EH (cell line): ENCODE results near the gene RHBDD3.

Experiments
- DNase-seq: peaks from one replicate; pipeline ENCODE4 v3.0.0-alpha.2; 2015; ENCODE audit warnings: low read depth

RHBDD3 gene

DNA sequence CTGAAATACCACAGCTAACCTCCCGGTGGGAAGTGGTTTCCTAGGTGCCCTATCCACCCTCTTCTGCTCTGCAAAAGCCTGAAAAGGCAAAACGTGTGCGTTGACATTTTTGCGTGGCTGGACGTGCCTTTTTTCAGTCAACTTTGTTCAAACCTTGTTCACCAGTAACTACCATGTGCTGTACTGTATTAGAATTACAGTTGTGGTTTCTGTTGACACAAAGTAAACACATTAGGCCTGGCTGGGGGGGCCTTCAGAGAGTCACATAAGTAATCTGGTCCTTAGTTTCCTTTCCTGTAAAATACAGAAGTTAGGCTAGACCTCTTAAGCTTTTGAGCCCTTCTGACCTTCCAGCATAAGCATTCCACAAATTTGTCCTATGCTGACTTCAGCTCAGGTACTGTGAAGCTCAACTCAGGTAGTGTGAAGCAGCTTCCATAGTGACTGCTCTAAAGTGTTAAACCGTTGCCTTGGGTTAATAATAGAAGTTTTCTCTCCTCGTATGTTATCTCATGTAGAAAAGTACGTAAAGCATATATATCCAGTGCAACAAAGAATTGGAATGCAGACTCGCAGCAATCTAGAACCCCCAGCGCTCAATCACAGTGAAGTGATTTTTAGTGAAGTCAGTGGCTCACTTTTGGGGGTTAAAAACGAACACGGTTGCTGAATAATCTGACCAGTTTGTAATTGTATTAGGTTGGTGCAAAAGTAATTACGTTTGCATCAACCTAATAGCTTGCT lies 2.1 kb upstream of the RHBDD3 start:
- DNase-seq, result peak; percentile 36

DNA sequence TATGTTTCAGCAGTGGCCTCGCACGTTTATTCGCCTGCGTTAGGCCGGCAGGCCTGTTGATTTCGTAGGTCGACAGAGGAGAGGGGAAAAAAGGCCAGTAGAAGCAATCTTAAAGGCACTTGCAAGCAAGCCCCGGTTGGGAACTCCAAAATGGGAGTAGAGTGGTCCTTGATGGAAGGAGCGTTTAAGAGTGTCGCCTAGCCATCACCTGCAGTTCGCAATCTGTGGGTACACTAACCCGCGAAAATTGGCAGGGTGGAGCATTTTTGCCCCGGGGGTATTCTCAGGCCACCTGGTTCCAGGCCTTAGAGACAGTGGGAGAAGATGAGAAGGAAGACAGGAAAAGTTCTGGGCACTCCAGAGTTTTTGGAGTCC lies 1.4 kb upstream of the RHBDD3 start:
- DNase-seq, result no peak

DNA sequence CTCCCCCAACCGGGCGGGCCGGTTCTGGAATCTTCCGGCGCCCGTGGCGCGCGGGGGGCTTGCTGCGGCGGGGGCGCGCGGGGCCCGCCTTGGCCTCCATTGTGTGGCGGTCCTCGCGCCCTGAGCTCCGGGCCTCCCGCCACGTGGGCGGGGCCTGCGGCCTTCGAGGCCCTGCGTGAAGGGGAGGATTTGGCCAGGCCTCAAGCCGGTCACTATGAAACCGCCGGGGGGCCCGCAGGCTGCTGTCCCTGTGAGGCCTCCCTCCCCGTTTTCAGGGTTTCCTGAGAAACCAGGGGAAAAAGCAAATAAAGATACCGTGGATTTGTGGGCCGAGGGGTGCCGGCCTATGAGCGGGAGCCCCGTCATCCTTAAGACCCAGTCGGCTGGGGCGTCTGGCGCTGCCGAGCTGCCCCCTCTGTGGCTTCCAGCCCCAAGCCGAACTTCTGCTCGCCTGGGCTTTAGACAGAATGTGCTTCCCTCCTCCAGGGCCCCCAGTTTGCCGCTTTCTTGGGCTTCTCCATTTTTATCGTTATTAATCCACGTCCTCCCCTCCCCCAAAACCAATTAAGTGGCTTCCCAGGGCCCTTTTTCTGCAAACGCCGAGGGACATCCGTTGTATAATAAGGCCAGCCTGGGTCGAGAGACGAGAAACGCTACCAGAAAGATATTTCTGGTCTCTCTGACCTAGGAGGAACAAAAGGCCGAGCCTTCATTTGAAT lies 889 bp upstream of the RHBDD3 start:
- peak; percentile 73 for DNase-seq

DNA sequence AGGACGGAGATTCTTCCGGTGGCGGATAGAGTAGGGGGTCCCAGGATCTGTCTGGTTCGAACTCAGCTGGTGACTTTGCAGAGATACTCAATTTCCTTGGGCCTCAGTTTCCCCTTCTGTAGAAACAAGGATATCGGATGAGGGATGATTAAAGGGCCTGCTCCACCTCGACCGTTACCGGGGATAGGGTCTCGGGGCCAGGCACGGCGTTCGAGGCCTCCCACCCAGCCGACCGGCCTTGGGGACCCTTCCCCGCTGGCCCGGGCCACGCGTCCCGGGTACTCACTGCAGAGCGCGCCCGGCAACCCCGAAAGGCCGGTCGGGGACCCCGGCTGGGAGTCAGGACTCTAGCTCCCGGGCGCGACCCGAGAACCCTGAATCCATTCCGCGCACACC lies 321 bp downstream of the RHBDD3 start:
- DNase-seq, result no peak

DNA sequence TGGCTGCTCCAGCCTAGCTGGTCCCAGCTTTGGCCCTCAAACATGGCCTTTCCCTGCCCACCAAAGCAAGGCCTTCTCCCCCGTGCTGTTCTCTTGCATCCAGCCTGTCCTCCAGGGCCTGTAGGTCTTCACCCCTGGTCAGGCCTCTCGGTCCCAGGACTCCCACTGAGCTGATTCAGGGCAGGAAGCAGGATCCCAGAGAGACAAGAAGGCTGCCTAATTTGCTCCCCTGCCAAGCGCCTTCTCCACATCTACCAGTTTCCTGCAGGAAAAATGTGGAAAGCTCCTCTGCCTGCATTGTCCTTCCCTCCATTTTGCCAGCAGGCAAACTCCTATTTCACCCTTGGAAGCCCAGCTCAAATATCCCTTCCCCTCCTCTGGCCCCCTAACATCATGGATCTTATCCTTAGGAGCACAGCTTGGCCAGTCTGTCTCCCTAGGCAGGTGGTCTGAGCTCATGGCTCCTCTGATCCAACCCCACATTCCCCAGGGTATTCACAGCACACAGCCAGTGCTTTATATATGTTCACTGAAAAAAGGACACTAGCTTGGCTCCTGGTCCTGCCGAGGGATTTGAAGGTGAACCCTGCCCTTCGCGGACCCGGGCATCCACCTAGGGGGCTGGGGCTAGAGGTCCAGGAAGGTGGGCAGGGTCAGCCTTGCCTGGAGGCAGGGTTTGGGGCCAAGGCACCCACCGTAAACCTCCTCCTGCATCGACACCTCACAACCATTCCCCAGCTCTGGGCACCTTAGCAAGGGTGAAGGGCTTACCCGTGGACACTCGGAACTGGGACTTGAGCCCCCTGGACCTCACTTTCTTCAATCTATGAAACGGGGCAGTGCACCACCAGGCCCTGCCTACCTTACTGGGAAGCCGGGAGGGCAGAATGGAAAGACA lies 968 bp downstream of the RHBDD3 start:
- DNase-seq, result peak; percentile 63

DNA sequence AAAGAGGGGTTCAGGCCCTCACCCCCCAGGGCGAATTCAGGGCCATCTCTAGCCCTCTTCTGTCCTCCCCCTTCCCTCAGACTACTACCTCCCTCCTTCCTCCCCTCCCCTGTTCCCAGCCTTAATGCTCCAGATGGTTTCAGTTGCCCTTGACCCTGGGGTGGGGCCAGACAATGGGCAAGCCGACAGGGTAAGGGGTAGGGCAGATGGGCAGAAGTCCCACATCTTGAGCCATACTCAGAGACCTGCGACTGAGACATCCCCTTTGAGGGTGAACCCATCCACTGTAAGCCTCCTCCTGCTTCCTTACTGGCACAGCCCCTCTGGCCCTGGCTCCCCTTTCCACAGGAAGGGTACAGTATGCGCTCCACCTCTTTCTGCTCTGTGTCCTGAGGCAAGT lies 1.9 kb downstream of the RHBDD3 start:
- DNase-seq, result peak; percentile 19

DNA sequence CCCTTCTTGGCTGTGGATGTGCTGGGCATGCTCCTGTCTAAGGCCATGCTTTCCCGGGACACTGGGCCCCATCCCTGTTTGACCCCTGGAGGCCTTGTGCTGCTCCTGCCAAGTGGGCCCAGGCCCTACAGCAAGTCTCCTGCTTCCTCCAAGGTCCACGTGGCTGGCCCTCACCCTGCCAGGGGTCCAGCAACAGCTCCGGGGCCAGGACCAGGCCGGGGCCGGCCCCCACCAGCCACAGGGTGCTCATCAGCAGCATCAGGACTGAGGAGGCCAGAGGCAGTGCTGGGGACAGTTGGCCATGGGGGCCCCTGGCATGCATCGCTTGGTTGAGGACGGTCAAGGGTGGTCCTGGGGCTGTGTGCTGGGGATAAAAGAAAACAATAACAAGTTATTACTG lies 2.5 kb downstream of the RHBDD3 start:
- DNase-seq, result no peak

DNA sequence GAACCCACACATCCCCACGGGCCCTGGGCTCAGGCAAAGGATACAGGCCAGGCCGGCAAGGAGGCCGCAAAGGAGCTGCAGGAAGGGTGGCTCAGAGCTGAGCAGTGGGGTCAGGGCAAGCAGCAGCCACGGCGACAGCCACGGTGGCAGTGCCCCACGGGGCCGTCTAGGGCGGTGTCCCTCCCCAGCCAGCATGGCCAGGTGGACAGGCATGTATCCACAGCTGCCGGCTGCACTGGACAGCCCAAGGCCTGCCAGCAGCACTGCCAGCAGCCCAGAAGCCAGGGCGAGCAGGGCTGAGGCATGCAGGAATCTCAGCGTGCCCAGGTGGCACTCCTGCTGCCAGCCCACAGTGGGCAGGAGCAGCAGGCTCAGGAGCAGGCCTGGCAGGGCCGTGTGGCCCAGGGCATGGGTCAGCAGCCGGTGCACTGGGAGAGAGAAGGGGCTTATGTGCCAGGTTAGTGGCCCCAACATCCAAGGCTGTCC lies 3.9 kb downstream of the RHBDD3 start:
- no peak for DNase-seq

DNA sequence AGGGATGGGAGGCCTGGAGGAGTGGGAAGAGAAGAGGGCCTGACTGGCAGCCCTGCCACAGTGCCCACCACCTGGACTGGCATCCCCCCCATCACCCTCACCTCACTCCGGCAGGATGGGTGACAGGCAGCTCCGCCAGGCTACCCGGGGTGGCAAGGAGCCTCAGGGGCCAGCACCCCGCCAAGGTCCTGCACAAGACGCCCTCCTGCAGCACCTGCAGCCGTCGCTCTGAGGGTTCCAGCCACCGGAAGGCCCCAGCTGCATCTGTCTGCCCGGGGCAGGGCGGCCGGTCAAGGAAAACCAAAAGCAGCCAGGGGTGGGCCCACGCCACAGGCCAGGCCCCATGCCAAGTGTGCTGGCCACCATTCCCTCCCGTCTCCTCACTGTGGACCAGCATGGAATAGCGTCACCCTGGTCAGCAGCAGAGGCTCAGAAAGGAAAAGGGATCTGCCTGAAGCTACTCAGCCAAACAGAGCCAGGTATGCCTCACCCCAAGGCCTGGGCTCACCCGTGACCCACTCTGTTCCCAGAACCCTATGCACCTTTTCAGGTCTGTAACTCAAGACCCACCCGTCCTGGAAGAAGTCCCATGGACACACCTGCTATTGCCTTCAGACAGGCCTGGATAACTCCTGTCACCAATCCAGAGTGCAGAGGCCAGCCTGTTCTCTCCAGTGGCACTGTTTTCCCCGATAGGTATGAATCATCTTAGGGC lies 7.0 kb downstream of the RHBDD3 start:
- no peak for DNase-seq

DNA sequence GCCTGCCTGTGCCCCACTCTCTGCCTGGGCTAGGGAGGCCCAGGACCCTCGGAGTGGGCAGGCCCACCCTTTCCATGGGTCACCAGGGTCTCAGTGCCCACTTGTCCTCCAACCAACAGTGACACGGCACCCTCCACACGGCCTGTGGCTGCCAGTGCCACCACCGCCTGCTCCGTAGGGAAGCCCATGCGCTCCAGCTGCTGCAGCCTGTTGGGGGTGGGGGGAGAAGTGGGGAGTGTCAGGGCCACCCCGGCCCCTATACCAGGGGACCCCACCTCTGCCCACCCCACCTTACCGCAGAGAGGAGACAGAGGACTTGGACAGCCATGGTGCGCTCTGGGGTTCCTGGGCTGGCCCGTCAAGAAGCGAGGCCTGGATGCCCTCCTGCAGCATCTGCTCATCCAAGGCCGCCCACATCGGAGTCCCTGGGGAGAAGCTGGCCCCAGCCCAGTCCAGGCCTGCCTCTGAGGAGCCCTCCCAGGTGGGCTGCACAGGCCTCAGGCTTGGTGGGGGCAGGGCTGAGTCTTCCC lies 7.7 kb downstream of the RHBDD3 start:
- DNase-seq, result no peak

DNA sequence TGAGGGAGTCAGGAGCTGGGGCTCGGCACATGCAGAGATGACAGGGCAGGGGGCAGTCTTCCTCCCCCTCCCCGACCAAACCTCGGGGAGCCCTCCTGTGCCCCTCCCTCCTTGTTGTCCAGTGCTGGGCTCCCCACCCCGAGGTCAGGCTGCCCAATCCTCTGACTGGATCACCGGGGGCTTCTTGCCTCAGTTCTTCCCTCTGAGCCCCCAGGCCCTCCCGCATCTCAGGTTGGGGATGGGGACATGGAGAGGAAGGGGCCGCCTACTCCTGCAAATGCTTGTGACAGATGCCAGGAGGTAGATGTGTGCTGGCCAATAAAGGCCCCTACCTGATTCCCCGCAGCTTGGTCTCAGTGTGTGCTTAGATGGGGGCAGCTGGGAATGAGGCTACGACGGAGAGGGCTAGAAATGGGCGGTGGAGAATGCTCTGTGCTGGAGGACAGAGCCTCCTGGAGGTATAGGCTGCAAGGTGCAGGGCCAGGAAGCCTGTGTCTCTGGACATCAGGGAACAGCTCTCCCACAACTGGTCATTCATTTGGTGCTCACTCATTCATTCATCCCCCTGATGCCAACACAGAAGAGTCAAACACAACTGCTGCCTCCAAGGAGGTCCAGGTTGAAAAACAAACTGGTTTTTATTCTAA lies 8.4 kb downstream of the RHBDD3 start:
- DNase-seq, result no peak

DNA sequence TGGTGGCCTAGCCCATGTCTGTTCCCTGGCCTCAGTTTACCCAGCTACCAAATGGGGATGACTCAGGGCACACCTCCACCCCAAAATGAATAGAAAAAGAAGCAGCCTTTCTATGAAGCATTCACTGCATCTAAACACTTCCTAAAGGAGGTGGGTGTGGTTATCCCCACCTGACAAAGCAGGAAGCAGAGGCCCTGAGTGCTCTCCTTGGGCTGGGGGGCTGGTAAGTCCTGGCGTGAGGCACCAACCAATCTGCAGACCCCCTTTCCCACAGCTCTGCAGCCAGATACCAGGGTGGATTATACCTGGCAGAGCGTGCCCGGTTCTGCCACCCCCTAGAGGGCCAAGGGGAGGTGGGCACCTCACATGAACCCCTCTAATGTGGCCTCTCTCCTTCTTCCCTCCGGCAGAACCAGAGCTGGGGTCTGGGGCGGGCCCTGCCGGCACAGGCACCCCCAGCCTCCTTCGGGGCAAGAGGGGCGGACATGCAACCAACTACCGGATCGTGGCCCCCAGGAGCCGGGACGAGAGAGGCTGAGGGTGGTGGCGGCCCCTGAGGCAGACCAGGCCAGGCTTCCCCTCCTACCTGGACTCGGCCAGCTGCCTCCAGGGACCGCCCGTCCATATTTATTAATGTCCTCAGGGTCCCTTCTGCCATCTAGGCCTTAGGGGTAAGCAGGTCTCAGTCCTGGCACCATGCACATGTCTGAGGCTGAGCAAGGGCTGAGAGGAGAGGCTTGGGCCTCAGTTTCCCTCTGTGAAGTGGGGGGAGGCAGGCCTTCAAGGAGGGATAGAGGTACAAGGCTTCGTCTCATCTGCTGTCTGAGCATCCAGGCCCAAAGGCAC lies 9.2 kb downstream of the RHBDD3 start:
- DNase-seq, result no peak

DNA sequence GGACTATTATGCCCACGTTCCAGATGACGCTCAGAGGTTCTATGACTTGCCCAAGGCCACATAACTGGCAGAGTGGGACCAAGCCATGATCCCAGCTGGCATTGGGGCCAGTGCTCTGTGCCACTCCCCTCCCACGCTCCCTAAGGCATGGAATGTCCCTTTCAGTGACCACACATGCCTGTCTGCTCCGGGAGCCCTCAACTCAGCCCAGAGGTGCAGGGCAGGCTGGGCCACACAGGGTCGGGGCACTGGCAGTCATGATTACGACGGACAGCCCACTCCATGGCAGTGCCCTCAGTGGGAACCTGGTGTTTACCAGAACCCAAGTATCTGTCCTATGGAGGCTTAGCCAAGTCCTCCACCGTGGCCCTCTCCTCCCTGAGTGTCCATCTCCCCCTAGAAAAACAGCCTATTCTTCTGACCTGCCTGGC lies 10.0 kb downstream of the RHBDD3 start:
- no peak for DNase-seq

DNA sequence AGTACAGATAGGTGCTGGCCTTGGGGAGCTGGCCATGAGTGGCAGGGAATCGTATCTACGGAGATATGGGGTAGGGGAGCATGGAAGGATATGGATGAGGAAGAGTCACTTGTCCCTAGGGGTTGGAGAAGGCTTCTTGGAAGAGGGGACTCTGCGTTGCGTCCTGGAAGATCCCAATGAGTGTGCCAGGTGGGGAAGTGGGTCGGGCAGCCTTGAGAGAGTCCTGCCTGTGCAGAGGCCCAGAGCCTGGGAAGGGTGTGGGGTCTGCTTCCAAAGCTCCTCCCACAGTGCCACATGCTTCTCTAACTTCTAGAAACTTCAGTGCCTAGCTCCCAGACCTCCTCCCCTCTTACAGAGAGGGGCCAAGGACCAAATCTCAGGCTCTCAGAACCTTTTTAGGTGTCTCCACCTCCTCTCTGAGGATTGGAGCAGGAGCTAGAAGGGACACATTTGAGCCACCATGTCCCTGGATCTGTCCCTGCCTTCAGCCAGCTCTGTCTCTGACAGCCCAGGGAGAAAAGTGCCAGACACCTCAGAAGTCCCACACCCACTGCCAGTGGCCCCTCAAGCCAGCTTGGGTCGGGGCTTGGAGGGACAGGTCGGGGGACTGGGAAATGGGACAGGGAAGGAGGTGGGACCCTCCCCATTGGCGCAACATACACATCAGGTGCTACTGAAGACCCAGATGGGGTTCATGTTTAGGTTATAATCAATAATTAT lies 11.0 kb downstream of the RHBDD3 start:
- DNase-seq, result no peak

DNA sequence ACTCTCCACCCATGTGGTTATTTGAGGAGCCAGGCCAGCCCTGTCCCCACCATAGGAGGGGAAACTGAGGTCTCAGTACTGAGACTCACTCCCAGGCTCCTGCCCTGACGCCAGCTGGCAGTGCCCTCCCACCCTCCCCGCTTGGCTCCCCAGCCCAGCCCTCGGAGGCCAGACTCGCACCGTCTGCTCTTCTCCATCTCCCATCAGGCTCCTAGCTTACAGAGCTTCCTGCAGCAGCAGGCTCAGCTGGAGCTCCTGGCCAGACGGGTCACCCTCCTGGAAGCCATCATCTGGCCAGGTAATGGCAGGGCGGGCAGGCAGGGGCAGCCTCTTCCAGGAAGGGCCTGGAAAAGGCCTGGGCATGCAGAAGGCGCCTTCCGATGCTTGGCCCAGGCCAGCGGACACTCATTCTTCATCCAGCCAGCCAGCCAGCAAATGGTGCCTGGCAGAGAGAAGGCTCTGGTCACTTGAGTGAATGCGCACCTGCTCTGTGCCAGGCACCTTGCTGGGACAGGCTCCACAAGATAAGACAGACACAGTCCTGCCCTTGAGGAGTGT lies 12.6 kb downstream of the RHBDD3 start:
- no peak for DNase-seq

DNA sequence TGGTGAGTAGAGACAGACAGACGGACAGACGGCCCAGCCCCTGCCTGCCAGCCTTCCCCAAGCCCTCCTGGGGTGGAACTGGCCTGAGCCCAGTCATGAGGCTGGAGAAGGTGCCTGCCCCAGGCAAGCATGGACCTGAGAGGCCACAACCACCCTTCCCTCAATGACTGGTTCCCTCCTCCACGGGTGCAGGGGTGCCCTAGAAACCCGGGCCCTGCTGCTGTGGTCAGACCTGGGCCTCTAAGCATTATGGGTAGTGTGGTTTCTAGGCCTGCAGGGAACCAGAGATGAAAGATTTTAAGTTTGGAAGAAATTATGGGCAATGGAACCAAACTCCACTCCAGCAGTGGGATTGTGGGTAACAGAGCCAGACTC lies 13.5 kb downstream of the RHBDD3 start:
- no peak for DNase-seq

DNA sequence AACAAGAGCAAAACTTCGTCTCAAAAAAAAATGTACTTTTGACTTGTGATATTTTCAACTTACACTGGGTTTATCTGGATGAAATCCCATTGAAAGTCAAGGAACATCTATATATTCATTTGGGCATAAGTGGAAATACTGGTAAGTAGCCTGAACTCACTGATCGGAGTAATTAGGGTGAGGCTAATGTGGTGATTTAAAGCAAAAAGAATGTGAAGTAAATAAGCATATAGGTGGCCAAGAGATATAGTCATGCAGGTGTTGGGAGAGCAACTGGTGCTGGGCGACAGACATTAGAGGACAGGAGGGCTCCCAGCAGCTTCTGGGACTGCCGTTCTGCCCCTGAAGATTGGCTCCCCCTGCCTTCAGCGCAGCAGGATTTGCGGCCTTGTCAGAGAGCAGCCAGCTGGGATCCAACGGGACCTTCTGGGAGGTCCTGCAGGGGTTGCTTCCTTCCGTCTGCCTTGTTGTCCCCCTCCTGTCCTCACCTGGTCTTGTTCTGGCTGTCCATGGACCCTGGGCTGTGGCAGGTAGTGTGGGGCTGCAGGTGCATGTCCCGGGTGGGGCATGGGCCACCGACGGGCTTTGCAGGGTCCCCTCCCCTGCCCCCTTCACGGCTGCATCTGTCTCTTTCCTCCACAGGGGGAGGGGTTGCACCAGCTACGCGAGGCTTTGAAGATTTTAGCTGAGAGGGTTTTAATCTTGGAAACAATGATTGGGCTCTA lies 14.1 kb downstream of the RHBDD3 start:
- no peak for DNase-seq
